Measurements from ENCODE around the gene RUNX3. TPM values are rescaled to one million over a fixed set of nuclear protein-coding genes. Genes with fewer than 3 reads are reported as not detected.

Gene RUNX3
- total RNA-seq, 2 donors from 2014 or later = 1.6 to 5.7 TPM

- peak; percentile 54 to 65 for DNase-seq
- ATAC-seq = peak; percentile 70
- intact Hi-C loops (cut with DNase I, micrococcal nuclease) = no loop called here
These were observed 68.0 kb downstream of the RUNX3 start for GRCh38 chr1:24861821-24862727.

DNA sequence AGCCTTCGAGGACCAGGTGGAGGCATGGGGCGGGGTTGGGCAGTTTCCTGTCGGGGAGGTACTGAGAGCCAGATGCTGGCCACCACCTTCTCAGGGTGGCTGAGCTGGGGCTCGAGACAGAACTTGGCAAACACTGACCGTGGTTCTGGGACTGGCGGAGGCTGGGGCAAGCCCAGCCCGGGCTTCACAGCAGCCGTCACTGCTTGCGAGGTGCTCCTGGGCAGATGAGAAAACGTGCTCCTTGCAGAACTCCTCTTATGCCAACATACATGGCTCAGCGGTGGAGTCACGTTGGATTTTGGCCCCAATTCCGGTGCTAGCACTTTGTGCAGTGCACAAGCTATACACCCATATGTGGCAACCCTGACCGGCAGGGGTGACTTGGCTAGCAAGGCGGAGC lies 69.2 kb downstream of the RUNX3 start:
- intact Hi-C loops (cut with DNase I, micrococcal nuclease) = no loop called here
- peak; percentile 9 for ATAC-seq
- no peak for DNase-seq

- ATAC-seq = no peak
- intact Hi-C loops (cut with DNase I, micrococcal nuclease) = loop anchor here in 1 of 2 donors (10.0 kb wide), 1 partner anchor 345 kb away; no protein-coding TSS in a partner anchor
- no peak for DNase-seq
These were observed 70.7 kb downstream of the RUNX3 start for GRCh38 chr1:24859063-24860010.

GRCh38 chr1:24858277-24858676 lies 71.8 kb downstream of the RUNX3 start:
- no peak for DNase-seq
- ATAC-seq = no peak
- intact Hi-C loops (cut with DNase I, micrococcal nuclease) = loop anchor here in 1 of 2 donors (10.0 kb wide), 1 partner anchor 347 kb away; no protein-coding TSS in a partner anchor

DNA sequence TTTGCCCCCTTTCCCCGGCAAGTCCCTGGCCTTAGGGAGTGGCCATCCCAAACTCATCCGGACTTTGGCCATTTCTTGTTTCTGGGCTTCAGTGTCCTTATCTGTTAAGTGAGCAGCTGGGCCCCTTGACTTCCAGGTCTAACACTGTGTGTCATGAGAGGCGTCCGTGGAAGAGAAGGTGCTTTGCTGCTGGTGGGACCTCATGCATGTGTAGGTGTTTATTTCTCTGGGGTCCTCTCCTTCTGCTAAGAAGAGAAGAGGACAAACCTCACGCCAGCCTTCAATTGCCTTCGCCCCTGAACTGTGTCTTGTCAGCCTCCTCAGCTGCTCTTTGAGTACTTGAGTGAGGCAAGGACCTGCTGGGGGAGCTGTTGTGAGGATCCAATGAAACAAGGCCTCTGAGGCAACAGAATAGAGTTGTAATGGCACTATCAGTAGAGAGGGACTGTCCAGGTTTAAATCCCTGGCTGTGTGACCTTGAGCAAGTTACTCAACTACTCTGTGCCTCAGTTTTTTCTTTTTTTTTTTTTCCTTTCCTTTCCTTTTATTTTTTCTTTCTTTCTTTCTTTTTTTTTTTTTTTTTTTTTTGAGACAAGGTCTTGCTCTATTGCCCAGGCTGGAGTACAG lies 72.5 kb downstream of the RUNX3 start:
- intact Hi-C loops (cut with DNase I, micrococcal nuclease) = loop anchor here in 1 of 2 donors (10.0 kb wide), 1 partner anchor 347 kb away; no protein-coding TSS in a partner anchor
- ATAC-seq = no peak
- no peak for DNase-seq

- intact Hi-C loops (cut with DNase I, micrococcal nuclease) = loop anchor here in 1 of 2 donors (10.0 kb wide), 1 partner anchor 348 kb away; no protein-coding TSS in a partner anchor
- ATAC-seq (no peak), DNase-seq (no peak)
These were observed 73.1 kb downstream of the RUNX3 start for GRCh38 chr1:24856787-24857506.

- DNase-seq = no peak
- intact Hi-C loops (cut with DNase I, micrococcal nuclease) = loop anchor here in 1 of 2 donors (10.0 kb wide), 1 partner anchor 349 kb away; no protein-coding TSS in a partner anchor
These were observed 74.6 kb downstream of the RUNX3 start for GRCh38 chr1:24855474-24855873.

DNA sequence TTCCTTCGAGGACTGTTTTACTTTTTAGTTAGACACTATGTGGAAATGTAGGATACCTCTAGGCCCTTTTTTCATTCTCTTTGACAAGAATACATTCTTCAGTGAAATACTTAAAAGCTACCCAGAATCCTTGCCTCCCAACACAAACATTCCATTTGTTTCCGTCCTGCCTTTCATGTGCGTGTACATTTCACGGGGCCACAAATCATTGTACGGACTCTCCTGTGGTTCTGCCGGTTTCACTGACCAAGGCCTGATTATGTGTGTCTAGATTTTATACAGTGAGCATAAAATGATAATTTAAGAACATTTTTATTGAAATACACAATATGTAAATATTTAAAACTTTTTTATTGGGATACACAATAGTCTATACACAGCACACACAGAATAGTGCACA lies 76.4 kb downstream of the RUNX3 start:
- ATAC-seq (no peak), DNase-seq (no peak)
- intact Hi-C loops (cut with DNase I, micrococcal nuclease) = loop anchor here in 1 of 2 donors (10.0 kb wide), 1 partner anchor 351 kb away; no protein-coding TSS in a partner anchor

More at GRCh38 chr1:24855474-24855873, 74.6 kb downstream of the RUNX3 start:
- ATAC-seq = no peak

GRCh38 chr1:24850328-24850920 lies 79.7 kb downstream of the RUNX3 start:
- intact Hi-C loops (cut with DNase I, micrococcal nuclease) = loop anchor here in 1 of 2 donors (10.0 kb wide), 1 partner anchor 354 kb away; no protein-coding TSS in a partner anchor
- ATAC-seq = no peak
- DNase-seq = no peak

DNA sequence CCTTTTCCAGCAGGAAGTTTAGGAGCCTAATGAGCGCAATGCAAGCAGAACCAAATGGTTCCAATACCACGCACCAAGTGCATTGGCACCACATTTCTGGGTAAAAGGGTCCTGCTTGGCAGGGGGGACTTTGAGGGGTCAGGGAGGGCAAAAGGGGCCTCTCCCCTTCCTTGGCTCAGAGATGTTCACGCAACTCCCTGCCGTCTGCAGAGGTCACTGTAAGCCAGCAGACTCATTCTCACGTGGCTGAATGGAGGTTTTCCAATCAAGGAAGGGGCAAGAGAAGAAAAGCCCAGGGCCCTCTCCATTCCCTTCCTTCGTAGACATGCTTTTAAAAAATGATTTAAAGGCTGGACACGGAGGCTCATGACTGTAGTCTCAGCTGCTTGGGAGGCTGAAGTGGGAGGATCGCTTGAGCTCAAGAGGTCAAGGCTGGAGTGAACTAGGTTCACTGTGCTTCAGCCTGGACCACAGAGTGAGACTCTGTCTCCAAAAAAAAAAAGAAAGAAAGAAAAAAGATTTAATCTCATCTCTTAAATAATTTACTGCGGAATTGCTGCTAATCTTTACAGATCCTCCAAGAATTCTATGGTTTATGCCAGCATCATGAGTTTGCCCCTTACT lies 80.3 kb downstream of the RUNX3 start:
- intact Hi-C loops (cut with DNase I, micrococcal nuclease) = loop anchor here (2.0 to 10.0 kb wide), 4 partner anchors 155 to 355 kb away; no protein-coding TSS in a partner anchor
- ATAC-seq = peak; percentile 32
- peak in 1 of 2 donors; percentile 47 for DNase-seq

Small RNA genes lying within 50 kb of the gene (microRNA-seq; reads per million reads assigned to microRNA genes)
- 0 to 2.7 reads per million in 2 donors for gene MIR6731

Other genes with a start within 250 kb of the RUNX3 start
- 10 to 100 TPM; 39.4 to 79.8 TPM for gene CLIC4, start 184.8 kb downstream of the RUNX3 start, total RNA-seq

Measured in left colon (tissue), 2 donors.